Testis (tissue), 3 donors: Measurements from ENCODE around the gene NIT1. TPM values are rescaled to one million over a fixed set of nuclear protein-coding genes. Genes with fewer than 3 reads are reported as not detected.
"Not testable (repeated sequence)": the region's sequence is repeated elsewhere in the genome, so short reads cannot be mapped to it uniquely, and the experiment has no call there.

Source experiments
- DNase-seq: peaks from one replicate; pipeline ENCODE4 v3.0.0-alpha.2; 2019
- H3K27ac ChIP-seq, 2 donors: fragments of 200-600 bp; sonication (generic); one replicate each; pipeline ENCODE4 v1.5.1; 2019
- H3K27me3 ChIP-seq: fragments of 200-600 bp; sonication (generic); one replicate; pipeline ENCODE4 v1.5.1; 2019
- H3K36me3 ChIP-seq: fragments of 200-600 bp; sonication (generic); one replicate; pipeline ENCODE4 v1.5.1; 2017; ENCODE audit warnings: low read depth; ENCODE audit errors: missing control alignments
- H3K4me1 ChIP-seq: fragments of 200-600 bp; sonication (generic); one replicate; pipeline ENCODE4 v1.5.1; 2019
- H3K4me3 ChIP-seq, 2 donors: fragments of 200-600 bp; sonication (generic); one replicate each; pipeline ENCODE4 v1.5.1; 2017 to 2019
- H3K9me3 ChIP-seq: fragments of 200-600 bp; sonication (generic); one replicate; pipeline ENCODE4 v1.5.1; 2017
- CTCF ChIP-seq, 3 experiments: fragments of 450-650 bp in 2 of 3; fragments of 200-600 bp in 1 of 3; sonication (generic) in 1 of 3; IDR thresholded peaks; one replicate each; pipeline ENCODE4 v1.5.1; 2016 to 2019; ENCODE audit warnings: antibody characterized with exemption in 3 of 3, mild to moderate bottlenecking in 2 of 3, moderate library complexity in 1 of 3
- POLR2A ChIP-seq: fragments of 450-650 bp; IDR thresholded peaks from one replicate; pipeline ENCODE4 v1.6.1; 2017; ENCODE audit warnings: antibody characterized with exemption, mild to moderate bottlenecking, moderate library complexity
- WGBS, 2 donors: methylation state at CpG; one replicate each; pipeline ENCODE4 v1.1.5; 2018; 5-methylcytosine and 5-hydroxymethylcytosine counted together
- intact Hi-C: fragments of 100-400 bp; cut with DNase I; formaldehyde crosslinking; loops from one replicate; pipeline ENCODE4 v1.15.1; 2023; ENCODE audit warnings: low total_unique reads
- polyA plus RNA-seq: library from polyadenylated mRNA; stranded (reverse); fragments of 350-450 nt; fragmentation: Illumina TruSeq; extraction: RNeasy Lipid Tissue Mini Kit (QIAGEN cat#74804); gene quantifications from one replicate; pipeline ENCODE4 v1.2.3, GENCODE V29; 2014; ENCODE audit warnings: low read depth, low replicate concordance; ENCODE audit not compliant: insufficient read depth
- total RNA-seq, 2 donors: library from RNA; depleted of rRNA; stranded (reverse); fragments of >200 nt; gene quantifications; one replicate each; pipeline ENCODE4 v1.2.3, GENCODE V29; 2016

Gene NIT1
- total and polyA plus RNA-seq, 3 donors from 2014 or later = 44.8 to 51.1 (median 51.1) TPM

GRCh38 chr1:161113915-161114314, 4.0 kb upstream of the NIT1 start:
- H3K27ac ChIP-seq = no peak overlapping the region
- no peak overlapping the region for H3K4me3 ChIP-seq
- H3K4me1 ChIP-seq = peaks cover 32% of the 10 kb centered on the region
- H3K27me3 ChIP-seq = no peaks in the 10 kb centered on the region
- intact Hi-C loops = no loop called here
- H3K36me3 ChIP-seq = no peaks in the 10 kb centered on the region
- H3K9me3 ChIP-seq = no peaks in the 10 kb centered on the region
- TF ChIP-seq POLR2A (no peak), CTCF (IDR thresholded peaks at IDR 0.05) (no peak)
- WGBS, 2 donors = 83 to 88% methylated on average over 1 of the region's 1 CpG
- DNase-seq = no peak

GRCh38 chr1:161114556-161114955, 3.3 kb upstream of the NIT1 start:
- intact Hi-C loops = no loop called here
- Histone ChIP-seq H3K36me3 (no peaks in the 10 kb centered on the region), H3K9me3 (no peaks in the 10 kb centered on the region), H3K27ac (no peak overlapping the region), H3K4me1 (peaks cover 38% of the 10 kb centered on the region), H3K27me3 (no peaks in the 10 kb centered on the region), H3K4me3 (no peak overlapping the region)
- TF ChIP-seq POLR2A = no peak
- TF ChIP-seq CTCF (IDR thresholded peaks at IDR 0.05) = no peak
- WGBS, 2 donors = 84 to 86% methylated on average over 2 of the region's 2 CpGs
- DNase-seq = no peak

DNA sequence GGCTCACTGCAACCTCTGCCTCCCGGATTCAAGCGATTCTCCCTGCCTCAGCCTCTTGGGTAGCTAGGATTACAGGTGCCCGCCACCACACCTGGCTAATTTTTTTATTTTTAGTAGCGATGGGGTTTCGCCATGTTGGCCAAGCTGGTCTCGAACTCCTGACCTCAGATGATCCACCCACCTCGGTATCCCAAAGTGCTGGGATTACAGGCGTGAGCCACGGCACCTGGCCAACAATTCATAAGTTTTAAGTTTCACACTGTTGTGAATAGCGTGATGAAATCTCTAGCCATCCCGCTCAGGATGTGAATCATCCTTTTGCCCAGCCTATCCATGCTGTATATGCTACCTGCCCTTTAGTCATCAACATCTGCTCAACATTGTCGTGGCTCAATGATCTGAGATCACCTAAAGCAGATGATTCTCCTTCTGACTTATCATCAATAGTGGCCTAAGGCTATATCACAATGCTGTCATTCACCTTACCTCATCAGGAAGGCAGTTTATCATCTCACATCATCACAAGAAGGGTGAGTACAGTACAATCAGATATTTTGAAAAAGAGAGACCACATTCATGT, 2.7 kb upstream of the NIT1 start:
- 92 to 95% methylated on average over 12 of the region's 12 CpGs for WGBS, 2 donors
- no peak for DNase-seq
- no peaks in the 10 kb centered on the region for H3K36me3 ChIP-seq
- H3K27me3 ChIP-seq = no peaks in the 10 kb centered on the region
- no peaks in the 10 kb centered on the region for H3K9me3 ChIP-seq
- H3K4me3 ChIP-seq = no peak overlapping the region
- intact Hi-C loops = no loop called here
- H3K27ac ChIP-seq = no peak overlapping the region
- H3K4me1 ChIP-seq = peaks cover 41% of the 10 kb centered on the region
- TF ChIP-seq POLR2A = no peak
- no peak for TF ChIP-seq CTCF (IDR thresholded peaks at IDR 0.05)

- intact Hi-C loops, DNase-seq, H3K36me3 ChIP-seq, H3K4me3 ChIP-seq, H3K27me3 ChIP-seq, H3K9me3 ChIP-seq, H3K27ac ChIP-seq: not testable (repeated sequence)
- peaks cover 41% of the 10 kb centered on the region for H3K4me1 ChIP-seq
- 81 to 83% methylated on average over 6 of the region's 6 CpGs for WGBS, 2 donors
These were observed 1.9 kb upstream of the NIT1 start for GRCh38 chr1:161115961-161116360.

DNA sequence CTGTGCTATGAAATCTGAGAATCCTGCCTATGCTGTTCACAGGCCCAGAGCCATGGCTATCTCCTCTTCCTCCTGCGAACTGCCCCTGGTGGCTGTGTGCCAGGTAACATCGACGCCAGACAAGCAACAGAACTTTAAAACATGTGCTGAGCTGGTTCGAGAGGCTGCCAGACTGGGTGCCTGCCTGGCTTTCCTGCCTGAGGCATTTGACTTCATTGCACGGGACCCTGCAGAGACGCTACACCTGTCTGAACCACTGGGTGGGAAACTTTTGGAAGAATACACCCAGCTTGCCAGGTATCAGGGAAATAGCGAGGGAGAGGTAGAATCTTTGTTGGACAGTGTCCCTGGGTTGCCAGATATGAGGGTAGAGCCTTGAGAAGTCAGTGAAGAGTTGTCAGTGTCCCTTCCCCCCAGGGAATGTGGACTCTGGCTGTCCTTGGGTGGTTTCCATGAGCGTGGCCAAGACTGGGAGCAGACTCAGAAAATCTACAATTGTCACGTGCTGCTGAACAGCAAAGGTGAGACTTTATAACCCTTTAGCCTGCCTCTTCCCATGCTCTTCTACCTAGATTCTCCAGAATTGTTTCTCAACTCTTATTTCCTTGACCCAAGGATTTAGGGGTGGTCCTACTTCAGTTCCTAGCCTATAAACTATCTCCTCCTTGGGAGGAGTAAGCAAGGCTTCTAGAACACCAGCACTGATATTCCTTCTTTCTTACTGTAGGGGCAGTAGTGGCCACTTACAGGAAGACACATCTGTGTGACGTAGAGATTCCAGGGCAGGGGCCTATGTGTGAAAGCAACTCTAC, 1.4 kb downstream of the NIT1 start:
- Histone ChIP-seq H3K9me3 (no peaks in the 10 kb centered on the region), H3K4me3 (no peak overlapping the region), H3K4me1 (peaks cover 28% of the 10 kb centered on the region), H3K27ac (peak overlapping the region; percentile 0 to 92), H3K36me3 (no peaks in the 10 kb centered on the region), H3K27me3 (no peaks in the 10 kb centered on the region)
- DNase-seq = no peak
- 27% methylated on average over 8 to 10 of the region's 10 CpGs for WGBS, 2 donors
- intact Hi-C loops = no loop called here
- TF ChIP-seq POLR2A = no peak
- peak in 2 of 3 experiments; percentile 29 to 30 for TF ChIP-seq CTCF (IDR thresholded peaks at IDR 0.05)
